Measurements from ENCODE around the gene FAM53B. TPM values are rescaled to one million over a fixed set of nuclear protein-coding genes. Genes with fewer than 3 reads are reported as not detected.

Gene FAM53B
- total RNA-seq, 1 donor, result 13.4 TPM

GRCh38 chr10:124622158-124622557 lies 122.0 kb downstream of the FAM53B start:
- TF ChIP-seq CTCF (IDR thresholded peaks at IDR 0.05; ENCODE audit: insufficient read depth, low read depth, low read length), result no peak
- DNase-seq (ENCODE audit: low read depth), result no peak
- H3K4me3 ChIP-seq (ENCODE audit: low read depth, low read length), result no peak overlapping the region

DNA sequence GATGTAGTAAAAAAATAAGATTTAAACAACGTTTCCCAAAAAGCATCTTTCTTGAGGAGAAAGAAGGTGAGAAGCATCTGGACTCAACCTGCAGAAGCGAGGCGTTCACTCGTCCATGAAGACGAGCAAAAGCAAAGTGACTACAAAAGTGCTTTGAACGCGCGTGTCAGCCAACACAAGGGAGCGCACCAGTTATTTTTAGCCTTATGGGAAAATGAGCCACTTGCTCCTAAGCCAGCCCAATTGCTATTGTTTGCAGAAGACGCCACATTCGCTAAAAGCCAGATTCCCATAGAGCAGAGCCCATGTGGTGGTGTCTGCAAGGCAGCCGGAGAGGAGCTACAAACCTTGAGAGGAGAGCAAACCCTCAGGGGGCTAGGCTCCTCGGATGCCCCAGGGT lies 122.5 kb downstream of the FAM53B start:
- no peak for DNase-seq (ENCODE audit: low read depth)
- no peak overlapping the region for H3K4me3 ChIP-seq (ENCODE audit: low read depth, low read length)
- no peak for TF ChIP-seq CTCF (IDR thresholded peaks at IDR 0.05; ENCODE audit: insufficient read depth, low read depth, low read length)

GRCh38 chr10:124619802-124620490 lies 124.2 kb downstream of the FAM53B start:
- no peak for TF ChIP-seq CTCF (IDR thresholded peaks at IDR 0.05; ENCODE audit: insufficient read depth, low read depth, low read length)
- peak; percentile 32 for DNase-seq (ENCODE audit: low read depth)
- no peak overlapping the region for H3K4me3 ChIP-seq (ENCODE audit: low read depth, low read length)

GRCh38 chr10:124619195-124619594 lies 125.0 kb downstream of the FAM53B start:
- no peak overlapping the region for H3K4me3 ChIP-seq (ENCODE audit: low read depth, low read length)
- TF ChIP-seq CTCF (IDR thresholded peaks at IDR 0.05; ENCODE audit: insufficient read depth, low read depth, low read length), result no peak
- DNase-seq (ENCODE audit: low read depth), result peak; percentile 23

GRCh38 chr10:124618470-124619073 lies 125.6 kb downstream of the FAM53B start:
- no peak overlapping the region for H3K4me3 ChIP-seq (ENCODE audit: low read depth, low read length)
- TF ChIP-seq CTCF (IDR thresholded peaks at IDR 0.05; ENCODE audit: insufficient read depth, low read depth, low read length), result no peak

GRCh38 chr10:124616836-124617130 lies 127.4 kb downstream of the FAM53B start:
- H3K4me3 ChIP-seq (ENCODE audit: low read depth, low read length), result no peak overlapping the region
- no peak for TF ChIP-seq CTCF (IDR thresholded peaks at IDR 0.05; ENCODE audit: insufficient read depth, low read depth, low read length)
- no peak for DNase-seq (ENCODE audit: low read depth)

More at GRCh38 chr10:124618470-124619073, 125.6 kb downstream of the FAM53B start:
- DNase-seq (ENCODE audit: low read depth), result no peak
